NCI-H146 (cell line): ENCODE results near the gene TBC1D9.

Experiments
- DNase-seq: peaks from one replicate; lab custom pipeline; 2025; lab: John Stamatoyannopoulos, UW

Gene TBC1D9

GRCh38 chr4:140617499-140618248 is 138.5 kb downstream of the TBC1D9 start:
- DNase-seq, result no peak

GRCh38 chr4:140615451-140615850 is 140.7 kb downstream of the TBC1D9 start:
- no peak for DNase-seq

- DNase-seq, result no peak
These were observed 143.8 kb downstream of the TBC1D9 start for GRCh38 chr4:140612357-140612756.

- peak; percentile 1 for DNase-seq
These were observed 144.3 kb downstream of the TBC1D9 start for GRCh38 chr4:140611854-140612253.

DNA sequence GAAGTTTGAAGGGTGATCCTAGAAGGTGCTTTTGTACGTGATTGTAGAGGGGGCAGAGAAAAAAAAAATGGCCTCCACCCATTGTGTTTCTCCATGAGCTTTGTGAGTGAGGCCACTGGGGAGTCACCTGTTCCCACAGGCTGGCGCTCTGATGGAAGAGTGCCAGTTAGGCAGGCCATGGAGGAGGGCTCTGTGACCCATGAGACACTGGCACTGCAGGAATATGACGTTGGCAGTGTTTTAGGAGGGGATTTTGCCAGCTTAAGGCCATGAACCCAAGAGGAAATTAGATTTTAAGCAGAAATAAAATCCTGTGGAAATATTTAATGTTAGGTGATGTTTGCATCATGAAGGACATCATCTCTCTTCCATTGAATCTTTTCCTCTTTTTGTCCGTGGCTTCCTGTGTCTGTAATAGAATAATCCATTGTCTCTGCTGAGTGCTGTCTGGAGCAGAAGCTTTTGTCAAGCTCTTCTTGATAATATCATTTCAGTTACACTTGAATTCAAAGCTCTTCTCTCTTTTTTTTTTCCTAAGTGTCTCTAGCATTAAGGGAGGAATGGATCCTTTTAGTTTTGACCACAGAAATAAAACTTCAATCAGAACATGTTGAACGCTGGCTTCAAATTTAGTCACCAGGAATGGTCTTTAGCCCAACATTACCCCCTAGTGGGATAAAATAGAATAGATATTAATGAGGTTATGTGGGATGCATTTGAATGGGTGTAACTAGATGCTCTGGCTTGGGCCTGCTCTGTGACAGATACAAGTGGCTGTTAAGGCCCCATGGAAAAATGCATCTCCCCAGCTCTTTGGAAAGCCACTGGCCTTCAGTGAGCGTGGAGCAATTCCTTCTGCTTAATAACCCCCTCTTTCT is 146.4 kb downstream of the TBC1D9 start:
- peak; percentile 65 for DNase-seq

DNA sequence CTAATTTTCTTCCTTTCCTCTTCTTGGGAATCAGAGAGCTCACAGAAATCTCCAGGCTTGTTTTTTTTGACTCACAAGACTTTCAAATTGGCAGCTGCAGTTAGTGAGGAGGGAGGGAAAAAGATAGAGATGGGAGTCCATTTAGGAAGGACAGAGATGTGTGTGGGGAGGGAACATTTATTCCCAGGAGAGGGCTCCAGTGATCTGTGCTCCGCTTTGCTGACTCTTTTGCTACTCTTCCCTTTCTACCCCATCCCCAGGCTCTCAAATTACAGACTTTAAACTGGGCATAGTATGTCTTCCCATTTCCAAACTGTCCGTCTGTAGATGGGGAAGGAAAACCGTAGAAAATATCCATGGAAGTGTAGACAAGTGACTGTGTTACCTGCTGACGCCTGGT is 148.3 kb downstream of the TBC1D9 start:
- DNase-seq, result no peak

DNA sequence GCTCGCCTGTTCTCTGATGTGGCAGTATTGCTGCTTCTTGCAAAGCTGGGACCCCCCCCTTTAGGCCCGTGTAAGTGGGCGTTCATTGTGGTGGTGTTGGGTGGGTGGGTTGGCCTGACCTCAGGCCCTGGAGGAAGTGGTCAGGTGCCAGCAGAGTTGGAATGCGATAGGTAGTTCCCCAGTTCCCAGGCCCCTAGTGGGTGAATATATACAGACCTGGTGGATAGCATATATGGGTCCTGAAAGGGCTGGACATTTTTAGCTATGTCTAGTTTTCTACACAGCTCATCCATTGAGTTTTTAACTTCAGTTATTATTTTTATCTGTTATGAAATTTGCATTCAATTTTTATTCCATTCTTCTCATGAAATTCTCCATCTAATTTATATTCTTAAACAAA is 151.6 kb downstream of the TBC1D9 start:
- DNase-seq, result no peak

- peak; percentile 91 for DNase-seq
These were observed 152.9 kb downstream of the TBC1D9 start for GRCh38 chr4:140603286-140603685.

DNA sequence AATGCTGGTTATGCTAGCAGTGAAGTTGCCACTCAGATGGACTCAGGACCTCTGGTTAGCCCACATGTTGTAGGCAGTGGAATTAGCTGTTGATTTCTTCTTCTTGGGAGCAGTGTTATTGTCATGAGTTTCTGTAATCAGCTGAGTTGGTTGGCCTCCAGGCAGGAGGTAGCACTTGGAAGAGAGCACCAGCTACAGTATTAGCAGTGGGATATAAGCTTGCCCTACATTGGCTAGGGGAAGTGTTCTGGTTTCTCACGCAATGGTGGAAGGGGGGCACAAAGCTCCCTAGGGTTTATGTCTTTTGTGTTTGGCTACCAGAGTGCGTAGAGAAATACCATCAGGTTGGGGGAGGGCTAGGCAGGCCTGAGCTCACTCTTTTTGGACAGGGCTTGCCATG is 153.5 kb downstream of the TBC1D9 start:
- DNase-seq, result peak; percentile 65

DNA sequence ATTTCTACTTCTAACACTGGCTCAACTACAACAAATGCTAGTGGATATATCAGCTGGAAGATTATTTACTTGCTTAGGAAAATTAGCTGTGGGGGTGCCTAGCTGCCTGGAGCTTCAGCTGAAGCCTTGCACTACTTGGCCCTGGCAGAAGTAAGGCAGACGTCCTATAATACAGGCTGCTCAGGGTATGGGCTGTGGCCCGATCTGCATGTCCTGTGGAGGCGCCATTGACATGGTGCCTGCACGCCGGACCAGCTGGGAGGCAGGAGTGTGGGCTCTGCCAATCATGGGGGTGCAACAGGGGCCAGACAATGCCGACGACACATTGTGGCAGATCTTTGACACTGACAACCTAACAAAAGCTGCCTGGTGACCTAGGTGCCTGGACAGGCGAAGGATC is 155.8 kb downstream of the TBC1D9 start:
- DNase-seq, result no peak

- DNase-seq, result peak; percentile 75
These were observed 161.1 kb downstream of the TBC1D9 start for GRCh38 chr4:140595065-140595464.

- no peak for DNase-seq
These were observed 171.7 kb downstream of the TBC1D9 start for GRCh38 chr4:140584439-140584838.

DNA sequence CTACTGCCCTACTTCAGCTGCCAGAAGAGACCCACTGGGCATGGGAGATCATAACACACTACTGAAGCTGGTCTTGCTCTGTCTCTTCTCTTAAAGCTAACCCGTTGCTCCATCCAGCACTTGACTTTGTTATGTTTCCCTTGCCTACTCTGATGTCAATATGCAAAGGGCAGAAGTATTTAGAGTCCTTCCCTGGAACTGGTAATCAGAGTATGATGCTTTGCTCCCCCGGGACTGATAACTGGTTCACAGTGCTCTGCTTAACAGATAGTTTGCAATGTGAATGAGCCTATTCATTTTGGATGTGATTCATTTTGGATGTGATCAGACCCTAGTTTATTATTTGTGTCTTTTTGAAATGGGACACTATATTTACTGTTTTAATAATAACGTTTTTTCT is 175.1 kb downstream of the TBC1D9 start:
- DNase-seq, result no peak

DNA sequence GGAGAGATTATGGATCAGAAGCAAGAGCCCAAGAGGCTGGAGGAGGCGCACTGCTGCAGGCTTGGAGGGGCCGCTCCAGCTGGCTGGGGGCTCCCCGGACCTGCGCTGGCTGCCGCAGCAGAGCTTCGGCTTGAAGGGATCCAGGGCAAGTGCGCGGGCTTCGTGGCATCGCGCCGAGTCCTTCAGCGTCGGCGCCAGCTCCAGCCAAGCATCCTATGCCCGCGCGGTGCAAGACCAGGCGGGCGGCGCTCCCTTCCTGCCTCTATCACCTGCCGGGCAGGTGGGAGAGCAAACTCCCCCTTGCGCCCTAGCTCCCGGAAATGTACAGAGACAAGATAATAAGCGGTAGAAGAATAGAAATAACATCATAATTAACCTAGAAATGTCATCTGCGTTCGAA is 176.9 kb downstream of the TBC1D9 start:
- peak; percentile 57 for DNase-seq

- DNase-seq, result no peak
These were observed 180.7 kb downstream of the TBC1D9 start for GRCh38 chr4:140575489-140575888.

DNA sequence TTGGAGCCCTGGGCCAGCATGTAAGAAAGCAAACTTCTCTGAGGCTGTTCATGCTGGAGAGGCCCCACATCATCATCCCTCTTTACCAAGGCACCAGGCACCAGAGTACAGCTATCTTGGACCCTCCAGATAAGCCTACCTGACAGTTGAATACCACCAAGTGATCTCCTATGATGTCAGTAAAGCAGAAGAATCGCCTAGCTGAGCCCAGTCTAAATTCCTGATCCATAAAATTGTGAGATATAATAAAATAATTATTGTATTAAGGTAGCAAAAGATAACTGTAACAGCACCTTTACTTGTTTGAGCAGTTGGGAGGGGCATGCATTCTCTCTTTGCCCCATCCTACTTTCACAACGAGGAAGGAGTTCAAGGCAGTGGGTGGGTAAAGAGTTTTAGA is 184.6 kb downstream of the TBC1D9 start:
- no peak for DNase-seq
